Stimulated activated effector memory CD8-positive, alpha-beta T cell treated with anti-CD3 and anti-CD28 coated beads, Interleukin-12 subunit alpha, Interleukin-12 subunit beta, amount 100 ng/mL, for 72 hours (primary cell): Measurements from ENCODE around the gene UBFD1.
"Not testable (repeated sequence)": the region's sequence is repeated elsewhere in the genome, so short reads cannot be mapped to it uniquely, and the experiment has no call there.

Experiments used
- ATAC-seq: fragments of 150-1000 bp; cut with Tn5 transposase; 2 replicates; pipeline ENCODE4 v1.10.0; 2021
- DNase-seq, 2 donors: peaks; one replicate each; pipeline ENCODE4 v3.0.0; 2021 to 2022; ENCODE audit warnings: low spot score in 2 of 2
- H3K27ac Mint-ChIP-seq: one replicate; pipeline ENCODE4 v1.8.0; 2022; ENCODE audit warnings: mild to moderate bottlenecking, mixed read lengths
- H3K36me3 Mint-ChIP-seq: one replicate; pipeline ENCODE4 v1.8.0; 2022; ENCODE audit warnings: mild to moderate bottlenecking, mixed read lengths
- H3K4me1 Mint-ChIP-seq: one replicate; pipeline ENCODE4 v1.8.0; 2022; ENCODE audit warnings: mixed read lengths
- H3K4me3 Mint-ChIP-seq: one replicate; pipeline ENCODE4 v1.8.0; 2022; ENCODE audit warnings: mild to moderate bottlenecking, mixed read lengths
- H3K9me3 Mint-ChIP-seq: one replicate; pipeline ENCODE4 v1.8.0; 2022; ENCODE audit warnings: mixed read lengths

Gene UBFD1

GRCh38 chr16:23556881-23557778, at the start of gene UBFD1, which contains the start of gene EARS2:
UBFD1 (plus strand) TSS chr16:23557727; CDS start chr16:23557743, 16 bp downstream.
EARS2 (minus strand) TSS chr16:23557350; CDS start chr16:23557343, 7 bp downstream.
- ATAC-seq: peak; percentile 95
- H3K4me3 Mint-ChIP-seq: peak within 1 kb of the TSS; percentile 87
- peak within 1 kb of the TSS; percentile 94 for H3K27ac Mint-ChIP-seq
- H3K4me1 Mint-ChIP-seq: peaks cover 18% of the 10 kb centered on the region
- peaks cover 58% of the 10 kb centered on the region for H3K36me3 Mint-ChIP-seq
- peak; percentile 99 to 100 for DNase-seq
- H3K9me3 Mint-ChIP-seq: no peaks in the 10 kb centered on the region

DNA sequence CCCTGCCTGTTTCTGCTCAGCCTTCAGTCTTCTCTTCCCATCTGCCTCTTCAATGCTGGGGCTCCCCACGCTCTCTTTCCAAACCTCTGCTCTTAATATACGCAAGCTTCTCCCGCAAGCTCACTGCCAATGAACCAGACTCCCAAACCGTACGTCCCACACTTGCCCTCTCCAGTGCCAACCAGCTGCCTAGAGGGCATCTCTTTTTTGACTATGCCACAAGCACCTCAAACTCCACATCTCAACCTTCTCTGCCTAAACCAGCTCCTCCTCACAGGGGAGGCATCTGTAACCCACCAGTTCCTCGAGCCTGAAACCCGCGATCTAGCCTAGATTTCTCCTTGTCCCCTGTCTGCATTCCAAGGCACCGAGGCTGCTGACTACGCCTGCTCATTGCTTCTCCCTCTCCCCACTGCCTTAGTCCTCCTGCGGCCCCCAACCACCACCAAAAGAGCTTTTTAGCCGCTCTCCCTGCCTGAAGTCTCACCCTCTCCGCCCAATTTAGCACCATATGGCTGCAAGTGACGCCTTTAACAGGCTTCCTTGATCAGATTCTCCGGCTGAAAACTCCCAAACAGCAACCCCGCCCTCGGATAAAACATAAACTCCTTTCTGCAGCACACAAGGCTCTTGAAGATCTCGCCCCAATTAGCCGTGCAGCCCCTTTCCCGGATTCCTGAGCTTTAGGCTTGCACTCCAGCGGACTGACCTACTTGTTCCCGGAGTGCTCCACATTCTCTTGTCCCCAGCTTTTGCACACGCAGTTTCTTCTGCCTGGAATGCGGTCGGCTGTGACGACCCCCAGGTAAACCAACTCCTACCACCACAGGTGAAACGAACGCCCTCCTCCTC, 48.7 kb upstream of the UBFD1 start:
- peaks cover 4% of the 10 kb centered on the region for H3K9me3 Mint-ChIP-seq
- no peak for DNase-seq

GRCh38 chr16:23509441-23509754, 48.1 kb upstream of the UBFD1 start:
- Mint-ChIP-seq H3K27ac (peak overlapping the region; percentile 87), H3K9me3 (peaks cover 4% of the 10 kb centered on the region), H3K4me3 (peak overlapping the region; percentile 95), H3K36me3 (peaks cover 39% of the 10 kb centered on the region), H3K4me1 (peaks cover 52% of the 10 kb centered on the region)
- no peak for DNase-seq
- no peak for ATAC-seq

More for the DNA sequence above, 48.7 kb upstream of the UBFD1 start:
- no peak for ATAC-seq
- Mint-ChIP-seq H3K4me1 (peaks cover 56% of the 10 kb centered on the region), H3K36me3 (peaks cover 45% of the 10 kb centered on the region), H3K4me3 (peak overlapping the region; percentile 95), H3K27ac (peak overlapping the region; percentile 87)

- H3K4me3 Mint-ChIP-seq: peak overlapping the region; percentile 95
- peaks cover 52% of the 10 kb centered on the region for H3K4me1 Mint-ChIP-seq
- H3K36me3 Mint-ChIP-seq: peaks cover 35% of the 10 kb centered on the region
- H3K9me3 Mint-ChIP-seq: peaks cover 4% of the 10 kb centered on the region
- peak overlapping the region; percentile 87 for H3K27ac Mint-ChIP-seq
- DNase-seq (peak; percentile 9 to 57), ATAC-seq (peak; percentile 33)
Observed at GRCh38 chr16:23509782-23510163, 47.8 kb upstream of the UBFD1 start.

DNA sequence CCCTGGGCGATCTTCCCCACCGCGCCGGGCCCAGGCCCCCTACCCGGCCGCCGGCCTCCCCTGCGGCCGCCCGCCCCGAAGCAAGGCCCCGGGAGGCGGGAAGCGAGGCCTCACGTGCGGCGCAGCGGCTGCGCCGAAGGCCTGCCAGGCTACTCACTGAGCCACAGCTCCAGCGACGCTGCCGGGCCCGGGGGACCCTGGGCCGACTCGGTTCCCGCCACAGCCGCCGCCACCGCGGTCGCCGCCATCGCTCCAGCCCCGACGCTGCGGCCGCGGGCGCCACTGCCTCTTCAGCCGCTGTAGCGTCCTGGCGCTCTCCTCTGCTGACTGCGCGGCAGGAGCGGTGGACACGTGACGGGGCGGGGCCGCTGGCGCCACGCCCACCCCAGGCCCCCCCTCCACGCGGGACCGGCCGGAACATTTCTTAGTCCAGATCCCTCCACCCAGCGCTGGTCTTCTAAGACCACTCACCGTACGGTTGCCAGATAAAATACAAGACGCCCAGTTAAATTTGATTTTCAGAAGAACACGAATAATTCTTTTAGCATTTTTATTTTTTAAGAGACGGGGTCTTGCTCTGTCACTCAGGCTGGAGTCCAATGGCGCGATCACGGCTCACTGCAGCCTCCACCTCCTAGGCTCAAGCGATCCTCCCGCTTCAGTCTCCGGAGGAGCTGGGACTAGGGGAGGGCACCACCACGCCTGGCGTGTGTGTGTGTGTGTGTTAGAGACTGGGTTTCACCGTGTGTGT, 47.2 kb upstream of the UBFD1 start, which contains the start of gene GGA2:
Gene GGA2 (minus strand): TSS at position 331 of the 751 bp plus-strand sequence. CDS start 83 bp downstream, at position 248.
- Mint-ChIP-seq H3K4me1 (peaks cover 50% of the 10 kb centered on the region), H3K27ac (peak within 1 kb of the TSS; percentile 87), H3K9me3 (peaks cover 4% of the 10 kb centered on the region), H3K36me3 (peaks cover 31% of the 10 kb centered on the region), H3K4me3 (peak within 1 kb of the TSS; percentile 95)
- peak; percentile 92 for ATAC-seq
- peak; percentile 64 to 88 for DNase-seq

DNA sequence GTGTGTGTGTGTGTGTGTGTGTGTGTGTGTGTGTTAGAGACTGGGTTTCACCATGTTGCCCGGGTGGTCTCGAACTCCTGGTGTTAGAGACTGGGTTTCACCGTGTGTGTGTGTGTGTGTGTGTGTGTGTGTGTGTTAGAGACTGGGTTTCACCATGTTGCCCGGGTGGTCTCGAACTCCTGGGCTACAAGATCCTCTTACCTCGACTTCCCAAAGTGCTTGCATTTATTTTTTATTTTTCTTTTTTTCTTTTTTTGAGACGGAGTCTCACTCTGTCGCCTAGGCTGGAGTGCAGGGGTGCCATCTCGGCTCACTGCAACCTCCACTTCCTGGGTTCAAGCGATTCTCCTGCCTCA, 46.6 kb upstream of the UBFD1 start:
- Mint-ChIP-seq H3K4me3 (peak overlapping the region; percentile 95), H3K4me1 (peaks cover 52% of the 10 kb centered on the region), H3K27ac (peak overlapping the region; percentile 87), H3K36me3 (peaks cover 36% of the 10 kb centered on the region)
- H3K9me3 Mint-ChIP-seq, ATAC-seq, DNase-seq: not testable (repeated sequence)

GRCh38 chr16:23511731-23512130, 45.8 kb upstream of the UBFD1 start:
- DNase-seq (no peak), ATAC-seq (no peak)
- Mint-ChIP-seq H3K9me3 (peaks cover 4% of the 10 kb centered on the region), H3K27ac (no peak overlapping the region), H3K36me3 (peaks cover 40% of the 10 kb centered on the region), H3K4me1 (peaks cover 50% of the 10 kb centered on the region), H3K4me3 (peak overlapping the region; percentile 95)

- no peak for ATAC-seq
- no peak for DNase-seq
- Mint-ChIP-seq H3K27ac (no peak overlapping the region), H3K9me3 (peaks cover 4% of the 10 kb centered on the region), H3K4me3 (no peak overlapping the region), H3K4me1 (peaks cover 45% of the 10 kb centered on the region), H3K36me3 (peaks cover 35% of the 10 kb centered on the region)
Observed at GRCh38 chr16:23512168-23512695, 45.3 kb upstream of the UBFD1 start.

DNA sequence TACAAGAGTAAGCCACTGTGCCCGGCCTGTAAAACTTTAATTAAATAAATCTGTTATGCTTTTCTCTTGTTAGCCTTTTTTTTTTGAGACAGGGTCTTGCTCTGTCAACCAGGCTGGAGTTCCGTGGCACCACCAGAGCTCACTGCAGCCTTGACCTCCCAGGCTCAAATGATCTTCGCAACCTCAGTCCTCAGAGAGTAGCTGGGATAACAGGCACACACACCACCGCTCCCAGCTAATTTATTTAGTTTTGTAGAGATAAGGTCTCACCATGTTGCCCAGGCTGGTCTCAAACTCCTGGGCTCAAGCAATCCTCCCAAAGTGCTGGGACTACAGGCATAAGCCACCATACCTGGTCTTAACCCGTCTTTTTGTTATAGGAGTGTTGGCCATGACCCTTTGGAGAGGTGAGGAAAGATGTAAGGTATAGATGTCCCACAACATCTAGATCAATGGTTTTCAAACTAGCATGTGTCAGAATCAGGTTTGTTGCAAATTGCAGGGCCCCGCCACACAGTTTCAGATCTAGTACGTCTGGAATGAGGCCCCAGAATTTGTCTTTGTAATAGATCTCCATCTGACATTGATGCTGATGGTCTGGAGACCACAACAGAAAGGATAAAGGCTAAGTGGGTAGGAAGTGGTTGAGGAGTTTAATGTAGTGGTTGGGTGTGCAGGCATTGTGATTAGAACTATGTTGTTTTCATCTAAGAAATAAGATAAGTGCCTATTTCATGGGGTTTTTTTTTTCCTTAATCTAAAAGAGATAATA, 43.0 kb upstream of the UBFD1 start:
- no peak overlapping the region for H3K27ac Mint-ChIP-seq
- DNase-seq (no peak), ATAC-seq (peak; percentile 66)
- H3K9me3 Mint-ChIP-seq: no peaks in the 10 kb centered on the region
- H3K4me1 Mint-ChIP-seq: peaks cover 34% of the 10 kb centered on the region
- H3K36me3 Mint-ChIP-seq: peaks cover 23% of the 10 kb centered on the region
- H3K4me3 Mint-ChIP-seq: no peak overlapping the region

DNA sequence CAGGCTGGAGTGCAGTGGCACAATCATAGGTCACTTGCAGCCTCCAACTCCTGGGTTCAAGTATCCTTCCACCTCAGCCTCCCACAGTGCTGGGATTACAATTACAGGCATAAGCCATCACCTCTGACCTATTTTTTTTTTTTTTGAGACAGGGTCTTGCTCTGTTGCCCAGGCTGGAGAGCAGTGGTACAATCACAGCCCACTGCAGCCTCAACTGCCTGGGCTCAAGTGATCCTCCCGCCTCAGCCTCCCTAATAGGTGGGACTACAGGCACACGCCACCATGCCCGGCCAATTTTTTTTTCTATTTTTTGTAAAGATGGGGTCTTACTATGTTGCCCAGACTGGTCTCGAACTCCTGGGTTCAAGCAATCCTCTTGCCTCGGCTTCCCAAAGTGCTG, 41.6 kb upstream of the UBFD1 start:
- Mint-ChIP-seq H3K4me1 (peaks cover 28% of the 10 kb centered on the region), H3K27ac (peak overlapping the region; percentile 49), H3K36me3 (peaks cover 19% of the 10 kb centered on the region), H3K9me3 (no peaks in the 10 kb centered on the region), H3K4me3 (no peak overlapping the region)
- no peak for ATAC-seq
- DNase-seq: no peak

GRCh38 chr16:23516366-23517137, 41.0 kb upstream of the UBFD1 start:
- H3K4me3 Mint-ChIP-seq: no peak overlapping the region
- H3K27ac Mint-ChIP-seq: no peak overlapping the region
- ATAC-seq (no peak), DNase-seq (no peak)
- H3K4me1 Mint-ChIP-seq: peaks cover 27% of the 10 kb centered on the region
- peaks cover 23% of the 10 kb centered on the region for H3K36me3 Mint-ChIP-seq
- H3K9me3 Mint-ChIP-seq: no peaks in the 10 kb centered on the region

DNA sequence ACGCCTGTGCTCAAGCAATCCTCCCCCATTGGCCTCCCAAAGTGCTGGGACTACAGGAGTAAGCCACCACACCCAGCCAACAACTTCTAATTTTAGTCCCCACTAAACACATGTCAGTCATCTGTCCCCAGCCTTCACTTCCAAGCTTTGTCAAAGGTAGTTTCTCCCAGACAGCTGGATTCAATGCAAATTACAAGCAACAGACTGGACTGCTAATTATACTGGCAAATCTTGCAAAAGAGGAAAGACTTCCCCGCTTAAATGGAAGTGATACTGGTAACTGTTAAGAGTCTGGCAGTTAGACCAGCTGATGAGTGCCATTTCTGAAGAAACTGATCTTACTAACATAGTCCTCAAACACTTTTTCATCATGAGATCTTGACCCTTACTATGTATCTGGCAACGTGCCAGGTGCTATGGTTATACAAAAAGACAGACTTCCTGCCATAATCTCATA, 39.1 kb upstream of the UBFD1 start:
- ATAC-seq (no peak), DNase-seq (no peak)
- Mint-ChIP-seq H3K4me3 (no peak overlapping the region), H3K27ac (no peak overlapping the region), H3K4me1 (peaks cover 27% of the 10 kb centered on the region), H3K36me3 (peaks cover 39% of the 10 kb centered on the region), H3K9me3 (no peaks in the 10 kb centered on the region)

DNA sequence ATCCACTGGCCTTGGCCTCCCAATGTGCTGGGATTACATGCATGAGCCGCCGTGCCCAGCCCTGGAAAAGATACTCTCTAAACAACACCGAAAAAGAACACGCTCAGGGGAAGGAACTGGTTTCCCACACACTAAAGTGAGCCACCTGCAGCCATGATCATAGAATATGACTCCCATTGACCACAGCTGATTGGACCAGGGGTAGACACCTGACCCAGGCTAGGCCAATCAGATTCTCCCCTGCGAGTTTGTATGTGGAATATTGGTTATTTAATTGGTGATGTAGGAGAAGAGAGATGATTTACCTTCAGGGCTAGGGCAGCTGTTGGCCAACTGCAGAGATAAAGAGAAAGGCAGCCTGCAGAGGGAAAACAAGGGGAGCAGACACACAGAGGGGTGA, 38.2 kb upstream of the UBFD1 start:
- ATAC-seq (no peak), DNase-seq (no peak)
- H3K4me3 Mint-ChIP-seq: no peak overlapping the region
- H3K9me3 Mint-ChIP-seq: no peaks in the 10 kb centered on the region
- H3K27ac Mint-ChIP-seq: no peak overlapping the region
- H3K4me1 Mint-ChIP-seq: peaks cover 27% of the 10 kb centered on the region
- peaks cover 47% of the 10 kb centered on the region for H3K36me3 Mint-ChIP-seq
